ENCODE data around the gene DNAAF1.

Gene DNAAF1

DNA sequence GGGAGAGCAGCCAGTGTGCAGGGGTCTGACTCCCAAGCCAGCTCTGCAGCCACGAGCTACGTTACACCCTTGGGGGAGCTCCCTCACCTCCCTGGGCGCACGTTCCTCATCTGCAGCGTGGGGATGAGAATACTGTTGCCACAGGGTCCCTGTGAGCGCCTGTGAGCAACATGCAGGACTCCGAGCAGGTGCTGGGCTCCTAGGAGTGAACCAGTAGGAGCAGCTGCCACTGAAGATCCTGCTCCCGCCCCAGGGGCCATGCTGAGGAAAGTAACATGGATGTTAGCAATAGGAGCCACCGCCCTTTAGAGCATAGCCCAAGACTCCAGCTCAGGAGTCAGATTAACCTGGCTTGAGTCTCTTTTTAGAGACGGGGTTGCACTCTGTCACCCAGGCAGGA is 15.9 kb downstream of the DNAAF1 start:
- no peak for DNase-seq (ENCODE audit: low spot score)

GRCh38 chr16:84161801-84162200 is 16.7 kb downstream of the DNAAF1 start:
- DNase-seq (ENCODE audit: low spot score), result no peak

DNA sequence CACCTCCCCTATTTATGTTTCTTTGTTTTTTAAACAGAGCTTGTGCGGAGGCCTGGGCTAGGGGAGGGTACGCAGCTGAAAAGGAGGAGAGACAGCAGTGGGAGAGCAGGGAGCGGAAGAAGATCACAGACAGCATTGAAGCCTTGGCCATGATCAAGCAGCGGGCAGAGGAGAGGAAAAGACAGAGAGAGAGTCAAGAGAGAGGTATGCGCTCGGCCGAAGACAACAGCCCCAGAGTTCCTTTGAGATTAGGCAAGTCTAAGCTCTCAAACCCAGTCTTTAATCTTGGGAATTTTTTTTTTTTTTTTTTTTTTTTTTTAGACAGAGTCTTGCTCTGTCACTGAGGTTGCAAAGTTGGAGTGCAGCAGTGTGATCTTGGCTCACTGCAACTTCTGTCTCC is 20.6 kb downstream of the DNAAF1 start:
- no peak for DNase-seq (ENCODE audit: low spot score)

DNA sequence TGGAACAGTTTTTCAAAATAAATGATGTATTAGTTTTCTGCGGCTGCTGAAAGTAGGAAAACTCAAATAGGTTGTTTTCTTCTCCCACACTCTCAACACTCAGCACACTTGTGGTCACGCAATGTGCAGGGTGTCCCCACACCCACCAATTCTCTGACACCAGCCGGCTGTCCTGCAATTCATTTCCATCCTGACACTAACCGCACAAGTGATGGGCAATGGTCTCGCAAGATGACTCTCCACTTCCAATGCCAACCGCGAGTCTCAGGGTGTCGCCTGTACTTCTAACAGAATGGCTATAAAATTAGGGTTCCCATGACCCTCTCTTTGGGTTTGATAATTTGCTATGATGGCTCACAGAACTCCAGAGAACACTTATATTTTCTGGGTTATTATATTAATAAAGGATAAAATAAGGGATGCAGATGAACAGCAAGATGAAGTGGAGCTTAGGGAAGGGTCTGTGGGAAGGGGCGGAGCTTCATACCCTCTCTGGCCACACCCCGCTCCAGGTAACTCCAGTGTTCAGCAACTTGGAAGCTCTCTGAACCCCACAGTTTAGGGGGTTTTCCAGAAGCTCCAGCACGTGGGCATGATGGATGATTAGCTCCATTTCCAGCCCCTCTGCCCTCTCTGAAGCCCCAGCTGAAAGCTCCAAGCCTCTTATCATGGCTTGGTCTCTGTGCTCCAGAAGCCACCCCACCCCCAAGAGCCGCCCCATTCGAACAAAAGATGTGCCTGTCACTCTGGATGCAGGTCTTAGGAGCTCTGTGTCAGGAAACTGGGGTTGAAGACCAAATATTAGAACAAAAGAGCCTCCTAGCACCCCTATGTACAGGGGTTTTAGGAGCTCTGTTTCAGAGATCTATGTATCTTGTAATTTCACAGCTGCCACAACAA is 21.9 kb downstream of the DNAAF1 start:
- no peak for DNase-seq (ENCODE audit: low spot score)

GRCh38 chr16:84169765-84170310 is 24.7 kb downstream of the DNAAF1 start:
- no peak for DNase-seq (ENCODE audit: low spot score)

DNA sequence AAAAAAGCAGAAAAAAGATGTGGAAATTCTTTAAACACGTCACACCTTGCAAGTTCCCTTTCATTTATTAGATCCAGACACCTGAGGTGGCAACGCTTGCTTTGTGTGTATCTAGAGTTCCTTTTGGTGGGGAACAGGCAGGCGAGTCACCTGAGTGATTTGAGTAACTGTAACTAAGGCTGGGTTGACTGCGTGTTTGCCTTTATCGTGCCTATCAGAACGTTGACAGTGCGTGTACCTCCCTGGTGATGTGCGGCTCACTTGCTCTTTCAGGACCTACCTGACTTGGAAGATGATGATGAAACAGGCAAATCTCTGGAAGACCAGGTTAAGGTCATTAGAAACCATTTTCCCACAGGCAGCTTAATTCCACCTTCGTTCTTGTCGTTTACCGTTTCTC is 29.3 kb downstream of the DNAAF1 start:
- DNase-seq (ENCODE audit: low spot score), result no peak

GRCh38 chr16:84175350-84176081 is 30.4 kb downstream of the DNAAF1 start:
- no peak for DNase-seq (ENCODE audit: low spot score)

GRCh38 chr16:84176192-84177053 is 31.3 kb downstream of the DNAAF1 start:
- DNase-seq (ENCODE audit: low spot score), result no peak

DNA sequence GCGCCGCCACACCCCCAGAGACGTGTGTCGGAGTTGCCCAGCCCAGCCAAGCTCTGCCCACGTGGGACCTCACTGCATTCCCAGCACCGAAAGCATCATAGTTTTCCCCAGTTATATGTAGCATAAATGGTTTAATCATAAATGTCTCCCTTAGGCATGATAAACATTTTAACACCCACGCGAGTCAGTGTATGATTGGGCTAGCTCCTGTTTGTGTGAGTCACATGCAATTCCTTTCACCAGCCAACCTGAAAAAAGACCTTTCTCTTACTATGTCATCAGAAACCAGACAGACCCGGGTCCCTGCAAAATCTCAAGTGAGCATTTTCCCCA is 32.6 kb downstream of the DNAAF1 start:
- no peak for DNase-seq (ENCODE audit: low spot score)

DNA sequence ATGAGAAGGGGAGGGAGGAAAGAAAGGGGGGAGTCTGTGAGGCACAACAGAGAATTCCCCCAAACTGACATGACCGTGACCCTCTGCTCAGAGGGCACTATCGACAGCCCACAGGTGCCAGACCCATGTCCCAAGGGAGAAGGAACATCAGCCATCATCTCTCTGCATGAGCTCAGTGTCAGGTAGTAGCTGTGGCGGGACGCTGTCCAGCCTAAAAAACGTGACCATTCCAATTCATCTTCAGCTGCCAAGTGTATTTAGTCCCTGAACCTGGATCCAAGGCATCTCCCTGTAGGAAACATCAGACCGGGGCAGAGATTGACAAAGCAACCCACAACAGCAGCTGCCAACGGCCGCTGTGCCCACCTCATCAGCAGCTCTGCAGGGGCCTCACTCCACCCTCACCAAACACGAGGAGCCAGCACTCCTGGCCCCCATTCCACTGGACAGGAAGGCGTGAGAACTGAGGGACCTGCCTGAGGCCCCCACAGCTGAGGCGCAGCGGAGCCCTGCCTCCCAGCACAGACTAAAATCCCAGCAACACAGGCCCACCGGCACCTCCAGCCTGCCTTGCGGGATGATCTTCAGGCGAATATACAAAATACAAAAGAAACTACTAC is 33.1 kb downstream of the DNAAF1 start:
- no peak for DNase-seq (ENCODE audit: low spot score)

GRCh38 chr16:84178892-84179611 is 33.9 kb downstream of the DNAAF1 start:
- DNase-seq (ENCODE audit: low spot score), result no peak

DNA sequence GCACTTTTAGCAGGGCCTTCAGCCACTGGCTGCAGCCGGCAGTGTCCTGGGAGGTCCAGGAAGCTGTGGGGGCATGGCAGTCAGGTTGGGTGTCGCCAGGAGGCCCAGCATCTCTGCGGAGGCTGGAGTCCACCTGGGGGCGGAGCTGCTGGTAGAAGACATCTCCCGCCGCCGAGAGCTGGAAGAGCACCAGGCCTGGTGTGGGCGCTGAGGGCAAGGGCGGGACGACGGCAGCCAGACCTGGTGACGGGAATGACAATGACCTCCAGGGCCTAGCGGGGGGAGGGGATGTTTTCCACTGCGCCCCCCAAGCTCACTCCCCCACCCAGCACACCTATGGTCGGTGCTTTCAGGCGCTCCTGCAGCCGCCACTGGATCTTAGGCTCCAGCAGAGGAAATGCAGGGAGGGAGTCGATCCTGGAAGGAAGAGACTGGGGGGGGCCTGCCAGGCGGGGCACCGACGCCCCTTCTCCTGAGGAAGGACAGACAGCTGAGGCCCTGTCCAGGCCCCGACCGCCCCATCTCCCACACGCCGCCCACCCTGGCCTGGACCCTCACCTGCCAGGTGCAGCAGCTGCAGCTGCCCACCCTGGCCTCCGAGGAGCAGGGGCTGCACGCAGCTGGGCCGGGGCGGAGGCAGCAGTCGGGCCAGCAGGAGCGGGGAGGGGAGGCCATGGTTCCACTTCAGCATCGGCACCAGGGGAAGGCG is 34.7 kb downstream of the DNAAF1 start:
- DNase-seq (ENCODE audit: low spot score), result no peak

DNA sequence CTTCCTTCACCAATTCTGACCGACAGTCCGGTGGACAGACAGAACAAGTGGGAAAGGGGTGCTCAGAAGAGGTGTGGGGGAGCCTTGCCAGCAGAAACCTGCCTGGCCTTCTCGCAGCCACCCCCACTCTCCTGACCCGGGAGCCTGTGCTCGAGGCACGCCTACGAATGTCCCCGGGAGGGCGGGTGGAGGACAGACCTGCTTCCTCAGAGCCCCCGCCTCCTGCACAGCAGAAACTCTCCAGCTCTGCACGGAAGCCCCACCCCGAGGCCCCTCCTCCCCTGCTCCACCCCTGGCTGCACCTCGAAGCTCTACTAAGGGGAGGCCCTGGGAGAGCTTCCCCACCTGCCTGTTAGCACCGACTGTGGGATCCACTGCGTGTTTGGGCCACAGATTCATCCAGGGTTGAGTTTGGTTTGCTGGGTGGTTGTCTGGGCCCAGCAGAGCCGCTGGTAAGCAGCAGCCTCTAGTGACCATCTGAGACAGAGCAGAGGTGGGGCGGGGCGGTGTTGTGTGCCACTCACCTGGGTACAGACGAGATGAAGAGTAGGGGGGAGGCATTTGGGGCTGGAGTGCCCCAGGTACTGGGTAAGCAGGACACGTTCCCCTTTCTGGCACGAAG is 35.5 kb downstream of the DNAAF1 start:
- DNase-seq (ENCODE audit: low spot score), result no peak

- DNase-seq (ENCODE audit: low spot score), result no peak
These were observed 36.2 kb downstream of the DNAAF1 start for GRCh38 chr16:84181144-84181915.

- DNase-seq (ENCODE audit: low spot score), result no peak
These were observed 37.0 kb downstream of the DNAAF1 start for GRCh38 chr16:84182104-84182503.

DNA sequence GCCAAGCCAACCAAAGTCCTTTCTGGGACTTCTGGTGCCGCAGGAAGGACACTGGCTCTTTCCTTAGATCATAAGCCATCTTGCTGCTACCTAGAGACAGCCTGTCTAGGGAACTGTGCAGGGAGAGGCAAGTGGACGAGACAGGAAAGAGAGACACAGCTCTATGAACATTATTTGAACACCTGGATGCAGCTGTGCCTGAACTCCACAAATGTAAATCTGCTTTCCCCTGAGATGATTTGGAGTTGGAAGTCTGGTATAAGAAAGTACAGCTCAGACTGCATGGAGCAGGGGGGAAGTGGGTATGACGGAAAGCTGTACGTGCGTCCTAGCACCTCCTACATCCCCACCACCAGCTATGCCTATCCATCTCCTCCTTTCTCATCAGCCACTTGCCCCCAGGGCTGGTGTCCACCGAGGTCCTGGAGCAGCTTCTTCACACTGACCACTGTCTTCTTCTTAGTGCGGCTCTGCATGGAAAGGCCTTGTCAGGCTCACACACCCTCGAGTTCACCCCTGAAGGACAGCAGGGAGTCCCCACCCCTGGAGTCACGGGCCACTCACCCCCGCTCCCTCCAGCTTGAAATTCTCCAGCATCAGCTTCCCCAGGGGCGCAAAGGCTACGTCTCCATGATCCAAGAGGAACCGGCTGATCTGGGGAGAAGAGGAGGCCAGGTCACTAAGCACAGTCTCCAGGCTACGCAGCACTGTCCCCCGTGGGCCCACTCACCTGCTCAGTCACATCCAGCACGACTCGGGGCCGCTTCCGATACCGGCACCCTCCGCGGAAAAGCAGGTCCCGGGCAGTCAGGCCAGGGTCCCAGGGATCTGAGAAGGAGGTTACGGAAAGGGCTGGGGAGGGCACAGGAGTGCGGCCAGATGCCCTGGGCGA is 37.8 kb downstream of the DNAAF1 start:
- no peak for DNase-seq (ENCODE audit: low spot score)

DNA sequence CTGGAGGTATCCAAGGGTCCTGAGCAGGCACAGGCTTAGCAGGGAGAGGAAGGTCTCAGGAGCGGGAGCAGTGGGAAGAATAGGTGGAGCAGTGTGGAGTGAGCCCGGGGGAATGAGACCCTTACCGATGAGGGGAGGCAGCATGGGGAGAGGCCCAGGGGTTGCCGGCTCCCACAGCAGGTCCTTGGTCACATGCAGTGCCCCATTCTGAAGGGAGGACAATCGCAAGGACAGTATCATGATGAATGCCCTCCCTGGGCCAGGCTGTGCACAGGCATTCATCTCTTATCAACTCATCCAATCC is 38.4 kb downstream of the DNAAF1 start:
- no peak for DNase-seq (ENCODE audit: low spot score)

- DNase-seq (ENCODE audit: low spot score), result no peak
These were observed 38.9 kb downstream of the DNAAF1 start for GRCh38 chr16:84183911-84184591.
